ENCODE measurements around the gene IRX4.

Gene IRX4

GRCh38 chr5:1882337-1883119, at the start of gene IRX4:
Gene IRX4, minus strand, starts transcription at chr5:1882925. Its CDS starts 278 bp downstream, at chr5:1882647.
- DNase-seq, result peak; percentile 11

- DNase-seq, result no peak
Observed at GRCh38 chr5:1931604-1932231, 49.0 kb upstream of the IRX4 start.

DNA sequence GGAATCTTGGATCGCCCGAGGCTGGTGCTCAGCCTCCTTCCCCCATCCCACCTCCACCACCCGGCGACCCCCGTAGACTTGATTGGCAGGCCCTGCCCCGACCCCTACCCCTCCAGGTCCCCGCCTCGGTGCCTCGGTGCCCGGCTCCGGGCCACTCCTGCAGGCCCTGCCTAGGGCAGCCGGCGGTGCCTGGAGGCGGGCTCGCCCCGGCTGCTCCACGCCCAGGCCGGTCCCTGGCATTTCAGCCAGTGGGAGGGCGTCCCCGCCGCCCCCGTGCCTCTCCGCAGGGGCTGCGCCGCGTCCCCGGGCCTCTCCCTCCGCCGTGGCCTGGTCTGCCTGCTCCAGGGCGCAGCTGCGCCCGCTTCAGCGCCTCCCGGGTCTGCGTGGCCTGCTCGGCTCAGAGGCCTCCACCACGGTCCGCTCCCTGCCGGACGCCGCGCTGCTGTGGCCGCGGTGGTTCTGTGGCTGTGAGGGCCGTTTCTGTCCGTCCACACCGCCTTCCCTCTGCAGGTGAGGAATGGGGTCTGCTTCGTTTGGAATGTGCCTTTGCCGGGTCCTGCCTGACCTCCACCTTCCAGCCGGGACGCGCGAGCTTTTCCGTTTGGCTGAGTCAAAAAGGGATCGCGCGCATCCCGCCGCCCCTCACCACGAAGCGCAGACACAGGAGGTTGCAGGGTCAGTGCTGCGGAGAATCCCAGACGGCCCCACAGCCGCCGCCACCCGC, 48.3 kb upstream of the IRX4 start:
- DNase-seq, result no peak

DNA sequence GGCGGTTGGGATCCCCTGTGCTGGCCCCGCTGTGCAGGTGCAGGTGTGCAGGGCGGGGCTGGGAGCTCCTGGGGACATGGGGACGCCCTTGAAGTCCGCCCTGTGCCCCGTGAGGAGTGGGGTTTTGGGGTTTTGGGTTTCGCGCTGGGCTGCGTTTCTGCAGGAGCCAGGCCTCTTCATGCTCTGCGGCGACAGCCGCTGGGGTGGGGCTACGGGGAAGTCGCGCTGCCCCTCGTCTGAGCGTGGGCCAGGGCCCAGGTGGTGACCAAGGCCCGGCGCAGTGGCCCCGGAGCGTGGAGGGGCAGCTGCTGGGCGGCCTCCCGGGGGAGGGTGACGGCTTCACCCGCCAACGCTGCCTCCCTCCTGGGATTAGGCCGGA, 47.8 kb upstream of the IRX4 start:
- no peak for DNase-seq

- no peak for DNase-seq
Observed at GRCh38 chr5:1929108-1929991, 46.6 kb upstream of the IRX4 start.

DNA sequence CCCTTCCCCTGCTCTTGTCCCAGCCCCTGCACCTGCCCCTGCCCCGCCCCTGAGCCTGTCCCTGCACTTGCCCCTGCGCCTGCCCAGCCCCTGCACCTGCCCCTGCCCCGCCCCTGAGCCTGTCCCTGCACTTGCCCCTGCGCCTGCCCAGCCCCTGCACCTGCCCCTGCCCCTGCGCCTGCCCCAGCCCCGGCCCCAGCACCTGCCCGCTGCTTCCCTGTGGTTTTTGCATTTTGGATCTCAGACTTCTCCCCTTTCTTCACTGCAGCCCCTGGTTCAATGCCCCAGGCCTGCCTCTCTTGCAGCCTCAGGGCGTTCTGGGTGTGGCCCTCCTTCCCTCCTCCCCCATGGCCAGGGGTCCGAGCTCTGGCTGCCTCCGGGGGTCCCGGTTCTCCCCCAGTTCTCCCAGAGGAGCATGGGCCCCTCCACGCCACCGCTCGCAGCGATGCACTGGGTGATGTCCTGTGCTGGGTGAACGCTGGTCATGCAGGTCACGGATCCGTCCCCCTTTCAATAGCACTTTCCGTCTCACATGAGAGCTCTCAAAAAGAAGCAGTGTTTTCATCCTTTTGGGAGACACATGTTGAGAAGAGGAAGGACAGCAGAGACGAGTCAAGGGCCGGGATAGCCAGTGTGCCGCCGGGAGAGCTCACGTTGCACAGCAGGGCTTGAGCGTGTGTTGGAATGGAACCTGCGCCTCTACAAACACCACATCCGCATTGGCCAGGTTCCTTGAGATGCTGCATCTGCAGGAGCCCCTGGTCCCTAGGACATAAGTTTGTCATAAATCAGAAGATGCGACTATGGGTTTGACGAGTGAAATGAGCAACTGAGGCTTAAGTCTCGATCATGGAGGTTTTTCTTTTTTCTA, 44.0 kb upstream of the IRX4 start:
- no peak for DNase-seq

GRCh38 chr5:1926071-1926440, 43.3 kb upstream of the IRX4 start:
- no peak for DNase-seq

DNA sequence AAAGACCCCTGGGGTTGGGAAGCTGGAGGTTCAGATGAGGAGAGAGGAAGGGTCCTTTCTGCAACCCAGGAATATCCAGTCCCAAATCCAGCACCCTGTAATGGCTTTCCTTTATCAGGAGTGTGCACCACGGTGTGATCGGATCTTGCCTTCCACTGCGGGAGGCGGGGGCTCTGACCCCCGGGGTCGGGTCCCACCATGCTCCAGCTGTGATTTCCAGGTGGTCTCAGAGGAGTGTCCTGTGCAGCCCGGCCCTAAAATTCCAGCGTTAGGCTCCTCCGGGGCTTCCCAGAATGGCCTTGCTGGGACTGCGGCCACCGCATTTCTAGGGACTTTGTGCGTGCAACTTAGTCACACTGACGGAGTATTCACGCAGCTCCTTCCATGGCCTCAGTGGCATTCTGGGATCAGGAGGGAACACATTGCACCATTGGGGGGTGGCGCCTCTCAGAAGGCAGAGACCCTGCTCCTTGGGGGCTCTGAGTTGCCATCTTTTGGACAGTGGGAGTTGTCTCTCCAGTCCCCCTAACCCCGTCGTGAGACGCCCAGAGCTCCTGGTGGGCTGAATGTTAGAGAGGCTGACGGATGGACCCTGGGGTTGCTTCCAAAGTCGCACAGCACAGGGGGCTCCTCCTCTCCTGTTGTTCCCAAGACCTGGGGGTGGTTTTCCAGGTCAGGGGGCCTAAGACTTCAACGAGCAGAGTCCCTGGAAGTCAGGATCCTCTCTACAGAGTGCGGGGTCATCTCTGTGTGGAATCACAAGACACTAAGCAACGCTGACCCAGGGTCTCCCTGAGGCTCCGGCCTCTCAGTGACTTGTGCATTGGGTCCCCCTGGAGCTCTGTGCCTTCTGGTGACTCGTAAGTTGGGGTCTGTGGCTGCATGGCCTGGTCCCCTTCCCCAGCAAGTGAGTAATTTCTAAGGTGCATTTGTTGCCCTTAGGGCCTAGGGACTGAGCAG, 42.7 kb upstream of the IRX4 start:
- no peak for DNase-seq

GRCh38 chr5:1923766-1924165, 41.0 kb upstream of the IRX4 start:
- no peak for DNase-seq

GRCh38 chr5:1923341-1923740, 40.6 kb upstream of the IRX4 start:
- DNase-seq, result no peak

DNA sequence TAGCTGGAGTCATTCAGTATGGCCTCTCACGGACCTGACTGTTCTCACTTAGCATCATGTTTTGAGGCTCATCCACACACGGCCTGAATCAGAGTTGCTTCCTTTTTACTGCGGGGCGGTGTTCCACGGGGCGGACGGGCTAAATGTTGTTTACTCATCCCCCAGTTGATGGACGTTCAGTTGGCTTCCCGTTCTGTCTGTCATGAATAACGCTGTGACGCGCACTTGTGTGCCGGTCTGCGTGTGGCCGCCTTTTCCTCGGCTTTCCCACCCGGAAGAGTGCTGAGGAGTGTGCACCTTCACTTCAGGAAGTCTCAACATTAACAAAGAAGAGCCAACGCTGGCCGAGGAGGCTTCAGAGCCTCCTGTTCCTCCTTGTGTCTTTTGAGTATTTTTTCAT, 39.0 kb upstream of the IRX4 start:
- DNase-seq, result no peak

- DNase-seq, result no peak
Observed at GRCh38 chr5:1919750-1920149, 37.0 kb upstream of the IRX4 start.

GRCh38 chr5:1919209-1919566, 36.5 kb upstream of the IRX4 start:
- no peak for DNase-seq

GRCh38 chr5:1918488-1919208, 35.9 kb upstream of the IRX4 start:
- DNase-seq, result no peak

- no peak for DNase-seq
Observed at GRCh38 chr5:1917830-1918487, 35.2 kb upstream of the IRX4 start.

- no peak for DNase-seq
Observed at GRCh38 chr5:1916041-1917001, 33.6 kb upstream of the IRX4 start.

DNA sequence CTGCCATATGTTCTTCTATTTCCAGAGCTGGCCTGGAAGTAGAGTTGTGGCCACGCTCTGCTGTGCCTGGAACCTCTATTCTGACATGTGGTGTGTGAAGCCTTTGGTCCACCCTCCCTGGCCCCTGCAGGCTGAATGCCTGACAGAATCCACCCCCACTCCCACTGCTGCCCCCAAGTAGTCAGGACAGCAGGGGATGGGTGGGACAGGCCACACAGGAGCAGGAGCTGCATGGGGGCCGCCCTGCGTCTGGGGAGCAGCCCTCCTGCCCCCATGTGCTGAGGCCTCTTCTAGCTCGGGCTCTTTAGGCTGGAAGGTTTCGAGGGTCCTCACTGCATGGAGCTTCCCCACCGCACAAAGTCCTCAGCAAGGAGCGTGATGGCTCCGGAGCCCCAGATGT, 32.6 kb upstream of the IRX4 start:
- DNase-seq, result no peak

GRCh38 chr5:1914471-1914870, 31.7 kb upstream of the IRX4 start:
- DNase-seq, result no peak

Data from suppressor macrophage treated with lipopolysaccharide for 4 hours (primary cell).